GM18519 (cell line): ENCODE data around the gene TBXAS1.
"Not testable (repeated sequence)": the region's sequence is repeated elsewhere in the genome, so short reads cannot be mapped to it uniquely, and the experiment has no call there.

Source experiments
- ATAC-seq: cut with Tn5 transposase; IDR thresholded peaks from one replicate; pipeline ENCODE4 v1.9.1; 2021; ENCODE audit warnings: mild to moderate bottlenecking, moderate library complexity; ENCODE audit not compliant: unreplicated experiment, low FRiP score

Gene TBXAS1

DNA sequence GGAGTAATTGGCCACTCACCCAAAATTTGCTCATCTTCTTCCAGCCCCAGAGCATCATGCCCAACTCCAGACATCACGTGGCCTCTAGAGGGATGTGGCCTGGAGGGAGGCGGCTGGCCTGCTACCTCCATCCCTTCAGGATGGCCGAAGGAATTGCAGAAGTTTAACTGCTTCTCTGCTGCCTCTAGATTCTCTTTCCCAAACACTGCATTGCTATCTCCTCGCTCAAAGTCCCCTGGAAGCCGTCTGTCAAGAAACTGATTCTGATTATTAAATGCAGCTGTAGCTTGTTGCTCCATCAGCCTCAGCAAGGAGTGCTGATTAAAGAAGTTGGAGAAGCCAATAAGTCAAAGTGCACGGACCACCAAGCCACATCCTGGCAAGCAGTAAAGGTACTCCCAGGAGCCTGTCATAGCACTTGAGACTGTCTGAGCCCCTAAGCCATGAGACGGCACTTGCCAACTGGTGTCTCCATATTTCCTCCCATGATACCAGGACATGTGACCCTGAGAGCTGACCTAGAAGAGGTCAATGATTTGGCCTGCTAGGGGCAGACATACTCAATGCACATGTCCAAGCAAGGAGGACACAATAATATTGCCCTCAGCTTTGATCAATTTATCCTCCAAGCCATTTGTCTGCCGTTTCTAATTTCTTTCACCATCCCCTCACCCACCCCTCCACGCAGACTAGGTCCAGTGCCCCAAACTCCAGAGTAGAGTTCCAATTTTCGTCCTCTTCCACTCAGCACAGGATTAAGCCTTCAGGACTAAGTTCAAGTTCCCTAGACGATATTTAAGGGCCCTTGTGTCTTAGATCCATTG, 84.2 kb downstream of the TBXAS1 start:
- ATAC-seq: no peak

DNA sequence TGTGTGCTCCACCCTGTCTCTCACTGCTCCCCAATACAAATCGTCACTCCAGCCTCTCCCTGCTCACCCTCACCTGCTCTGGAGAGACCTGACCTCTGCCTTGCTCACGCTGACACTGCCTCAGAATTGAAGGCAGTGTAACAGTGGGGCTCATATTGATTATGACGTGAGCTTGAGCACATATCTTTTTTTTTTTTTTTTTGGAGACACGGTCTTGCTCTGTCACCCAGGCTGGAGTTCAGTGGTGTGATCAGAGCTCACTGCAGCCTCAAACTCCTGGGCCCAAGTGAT, 84.7 kb downstream of the TBXAS1 start:
- ATAC-seq: no peak

DNA sequence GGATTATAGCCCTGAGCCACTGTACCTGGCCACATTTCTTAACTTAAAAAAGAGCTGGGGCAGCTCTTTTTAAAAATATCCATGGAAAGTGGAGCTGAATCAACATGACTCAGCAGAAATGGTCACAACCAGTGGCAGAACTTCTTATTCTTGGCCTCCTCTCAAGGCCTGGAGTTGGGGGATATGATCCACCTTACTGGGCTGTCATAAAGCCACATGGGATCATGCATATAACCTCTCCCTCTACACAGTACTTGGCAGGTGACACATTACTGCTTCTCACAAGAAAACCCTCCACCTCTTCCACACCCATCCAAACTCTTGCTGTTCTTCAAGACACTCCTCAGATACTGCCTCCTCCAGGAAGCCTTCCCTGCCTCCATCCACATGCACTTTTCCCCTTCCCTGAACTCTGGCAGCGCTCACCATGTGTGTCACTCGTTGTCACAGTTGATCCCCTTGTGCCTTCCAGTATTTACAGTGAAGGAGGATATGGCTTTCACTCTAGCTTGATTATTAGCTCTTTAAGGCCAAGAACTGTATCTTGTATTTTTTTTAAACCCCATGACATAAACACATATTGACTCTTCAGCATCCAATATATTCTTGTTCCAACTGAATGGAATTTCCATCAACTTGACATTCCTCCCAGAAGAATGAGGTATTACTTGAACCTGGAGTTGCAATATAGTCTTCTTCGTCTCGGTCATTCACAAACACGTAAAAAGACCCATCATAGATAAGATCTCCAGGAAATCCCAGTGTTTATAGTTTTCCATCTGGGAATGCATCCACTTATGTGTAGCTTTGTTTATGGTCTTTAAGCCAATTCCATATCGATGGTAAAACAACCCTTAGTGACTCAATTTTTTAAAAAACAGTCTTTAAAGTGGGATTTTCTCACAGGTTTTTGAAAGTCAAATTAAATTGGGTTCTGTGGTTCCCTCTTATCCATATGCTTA, 85.5 kb downstream of the TBXAS1 start:
- ATAC-seq: no peak

DNA sequence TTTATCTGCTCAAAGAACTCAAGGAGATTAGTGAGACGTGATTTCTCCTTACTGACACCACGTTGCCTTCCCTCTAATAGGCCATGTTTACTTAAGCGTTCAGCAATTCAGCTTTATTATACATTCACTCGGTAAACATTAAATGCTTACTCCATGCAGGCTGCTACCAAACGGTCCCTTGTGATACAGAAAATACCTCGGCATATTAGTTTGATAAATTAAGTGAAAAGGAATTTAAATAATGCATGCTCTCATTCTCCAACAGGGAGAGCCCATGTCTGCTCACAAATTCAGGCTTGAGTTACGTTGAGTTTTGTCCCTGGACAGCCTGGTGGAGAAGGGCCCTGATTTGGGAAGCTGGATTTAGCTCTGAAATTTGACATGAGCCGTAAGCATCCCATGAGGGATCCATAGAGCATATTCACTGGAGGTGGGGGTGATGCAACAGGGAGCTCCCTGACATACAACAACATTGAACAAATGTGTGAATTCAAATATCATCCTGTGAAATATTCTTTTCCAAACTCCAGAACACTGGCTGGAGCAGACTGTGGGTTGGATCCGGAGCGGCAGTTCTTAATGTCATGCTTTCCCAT, 86.3 kb downstream of the TBXAS1 start:
- no peak for ATAC-seq

DNA sequence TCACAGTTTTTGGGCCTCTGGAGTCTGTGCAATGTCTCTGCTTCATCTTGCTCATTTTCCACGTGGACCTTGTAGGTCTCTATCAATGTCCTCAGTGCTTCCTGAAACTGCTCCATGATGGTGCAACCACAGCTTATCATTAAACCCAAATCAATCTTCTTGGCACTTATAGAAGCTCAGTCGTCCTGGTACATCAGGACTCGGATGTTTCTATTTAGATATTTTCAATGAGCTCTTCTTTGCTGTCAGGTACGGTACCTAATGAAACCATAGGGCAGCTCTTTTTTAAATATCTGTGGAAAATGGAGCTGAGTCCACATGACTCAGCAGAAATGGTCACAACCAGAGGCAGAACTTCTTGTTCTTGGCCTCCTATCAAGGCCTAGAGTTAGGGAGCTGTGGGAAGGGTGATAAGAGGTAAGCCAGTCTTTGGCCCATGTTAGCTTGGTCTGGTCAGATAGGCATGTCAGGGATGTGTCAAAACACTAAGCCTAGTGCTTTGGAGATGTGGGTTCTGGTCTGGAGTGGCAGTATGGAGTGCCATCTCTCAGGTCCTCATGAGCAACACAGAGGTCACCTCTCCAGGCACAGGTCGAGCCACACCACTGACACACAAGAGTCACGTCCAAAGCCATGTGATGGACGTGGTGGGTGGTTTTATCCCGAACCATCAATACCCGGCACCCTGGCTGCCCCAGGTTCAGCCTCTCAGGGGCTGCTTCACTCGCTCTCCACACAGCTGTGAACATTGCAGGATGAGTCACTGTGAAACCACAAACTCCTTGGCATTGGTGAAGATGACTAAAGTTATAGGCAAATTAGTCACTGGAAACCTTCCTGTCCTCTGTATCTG, 87.0 kb downstream of the TBXAS1 start:
- ATAC-seq: peak; percentile 78

- ATAC-seq: peak; percentile 51
These were observed 87.8 kb downstream of the TBXAS1 start for GRCh38 chr7:139916717-139917395.

DNA sequence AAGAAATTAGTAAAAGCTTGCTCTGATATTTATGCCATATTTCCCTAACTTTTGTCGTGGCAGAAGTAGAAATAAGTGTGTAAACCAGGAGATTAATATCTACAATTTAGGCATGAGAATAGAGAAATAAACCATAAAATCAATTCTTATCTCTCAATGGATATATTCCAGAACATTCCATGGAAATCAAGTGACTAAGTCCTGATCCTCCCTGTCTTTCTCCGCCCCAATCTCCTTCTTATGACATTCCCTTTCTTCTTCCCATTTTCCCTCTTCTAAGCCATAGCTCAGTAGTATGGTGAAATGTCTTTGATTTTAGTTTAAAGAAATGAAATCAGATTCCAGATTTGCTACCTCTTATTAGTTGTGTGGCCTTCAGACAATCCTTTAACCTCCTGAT, 88.8 kb downstream of the TBXAS1 start:
- ATAC-seq: no peak

- ATAC-seq: no peak
These were observed 89.4 kb downstream of the TBXAS1 start for GRCh38 chr7:139918480-139918879.

DNA sequence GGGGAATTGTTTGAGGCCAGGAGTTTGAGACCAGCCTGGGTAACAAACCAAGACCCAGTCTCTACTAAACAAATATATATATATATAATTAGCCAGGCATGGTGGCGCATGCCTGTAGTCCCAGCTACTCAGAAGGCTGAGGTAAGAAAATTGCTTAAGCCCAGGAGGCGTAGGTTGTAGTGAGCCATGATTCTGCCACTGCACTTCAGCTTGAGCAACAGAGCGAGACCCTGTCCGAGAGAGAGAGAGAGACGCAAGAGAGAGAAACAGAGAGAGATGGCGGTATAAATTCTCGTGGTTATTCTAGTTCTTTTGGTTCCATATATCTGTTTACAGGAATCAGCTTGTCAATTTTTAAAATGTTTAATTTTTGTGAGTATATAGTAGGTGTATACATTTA, 94.0 kb downstream of the TBXAS1 start:
- ATAC-seq: no peak

DNA sequence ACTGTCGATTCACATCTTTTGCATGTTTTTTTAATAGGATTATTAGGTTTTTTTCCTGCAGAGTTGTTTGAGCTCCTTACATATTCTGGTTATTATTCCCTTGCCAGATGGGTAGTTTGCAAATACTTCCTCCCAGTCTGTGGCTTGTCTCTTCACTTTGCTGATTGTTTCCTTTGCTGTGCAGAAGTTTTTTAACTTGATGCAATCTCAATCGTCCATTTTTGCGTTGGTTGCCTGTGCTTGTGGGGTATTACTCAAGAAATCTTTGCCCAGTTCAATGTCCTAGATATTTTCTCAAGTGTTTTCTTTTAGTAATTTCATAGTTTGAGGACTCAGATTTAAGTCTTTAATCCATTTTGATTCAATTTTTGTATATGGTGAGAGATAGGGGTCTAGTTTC, 95.4 kb downstream of the TBXAS1 start:
- no peak for ATAC-seq

DNA sequence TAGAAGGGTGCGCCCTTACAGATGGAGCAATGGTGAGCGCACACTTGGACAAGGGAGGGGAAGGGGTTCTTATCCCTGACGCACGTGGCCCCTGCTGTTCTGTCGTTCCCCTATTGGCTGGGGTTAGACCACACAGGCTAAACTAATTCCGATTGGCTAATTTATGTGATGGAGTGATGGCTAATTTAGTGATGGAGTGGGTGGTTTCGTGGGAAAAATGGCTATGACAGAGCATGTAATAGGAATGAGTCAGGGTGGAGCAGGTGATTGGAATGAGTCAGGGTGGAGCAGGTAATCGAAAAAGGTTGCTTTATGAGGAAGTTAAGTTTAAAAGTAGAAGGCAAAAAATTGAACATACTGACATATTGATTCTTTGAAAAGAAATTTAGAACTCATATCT, 100.2 kb downstream of the TBXAS1 start:
- ATAC-seq: not testable (repeated sequence)

DNA sequence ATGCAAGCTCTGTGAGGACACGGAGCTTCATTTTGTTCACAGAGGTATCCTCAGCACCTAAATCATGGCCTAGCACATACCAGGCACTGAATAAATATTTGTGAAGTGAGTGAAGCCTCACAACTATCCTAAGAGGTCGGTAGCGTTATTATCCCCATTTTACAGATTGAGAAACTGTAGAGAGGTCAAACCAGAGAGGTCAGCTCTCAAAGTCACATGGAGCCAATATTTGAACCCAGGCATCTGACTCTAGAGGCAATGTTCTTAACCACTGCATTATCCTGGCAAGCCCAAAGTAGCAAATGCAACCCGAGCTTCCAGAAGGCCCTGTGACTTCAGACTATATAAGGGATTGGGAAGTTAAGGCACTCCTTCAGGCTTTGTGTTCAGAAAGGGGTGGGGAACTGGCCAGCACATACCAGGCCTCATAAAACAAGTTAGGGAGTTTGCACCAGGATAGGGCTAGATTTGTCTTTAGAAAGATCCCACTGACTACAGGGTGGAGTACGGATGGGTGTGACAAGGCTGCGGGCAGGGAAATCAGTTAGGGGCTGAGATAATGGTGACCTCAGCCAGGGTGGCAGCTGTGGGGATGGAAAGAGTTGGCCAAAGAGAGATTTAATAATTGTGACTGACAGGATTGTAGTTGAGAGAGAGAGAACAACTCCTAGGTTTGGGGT, 101.4 kb downstream of the TBXAS1 start:
- ATAC-seq: no peak

GRCh38 chr7:139931190-139931934, 102.3 kb downstream of the TBXAS1 start:
- no peak for ATAC-seq

DNA sequence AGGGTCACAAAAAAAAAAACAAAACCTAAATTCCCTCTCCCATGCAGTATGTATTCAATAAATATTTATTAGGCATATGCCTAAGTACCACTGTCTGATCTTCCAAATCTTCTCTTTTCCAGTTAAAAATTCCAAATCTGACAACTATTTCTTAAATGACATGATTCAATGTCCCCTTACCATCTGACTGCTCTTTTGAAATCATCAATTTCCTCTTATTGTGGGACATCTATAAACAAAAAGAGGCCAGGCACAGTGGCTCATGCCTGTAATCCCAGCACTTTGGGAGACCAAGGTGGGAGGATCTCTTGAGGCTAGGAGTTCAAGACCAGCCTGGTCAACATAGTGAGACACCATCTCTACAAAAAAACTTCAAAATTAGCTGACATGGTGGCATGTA, 103.5 kb downstream of the TBXAS1 start:
- ATAC-seq: no peak

- ATAC-seq: no peak
These were observed 107.8 kb downstream of the TBXAS1 start for GRCh38 chr7:139936760-139937310.

DNA sequence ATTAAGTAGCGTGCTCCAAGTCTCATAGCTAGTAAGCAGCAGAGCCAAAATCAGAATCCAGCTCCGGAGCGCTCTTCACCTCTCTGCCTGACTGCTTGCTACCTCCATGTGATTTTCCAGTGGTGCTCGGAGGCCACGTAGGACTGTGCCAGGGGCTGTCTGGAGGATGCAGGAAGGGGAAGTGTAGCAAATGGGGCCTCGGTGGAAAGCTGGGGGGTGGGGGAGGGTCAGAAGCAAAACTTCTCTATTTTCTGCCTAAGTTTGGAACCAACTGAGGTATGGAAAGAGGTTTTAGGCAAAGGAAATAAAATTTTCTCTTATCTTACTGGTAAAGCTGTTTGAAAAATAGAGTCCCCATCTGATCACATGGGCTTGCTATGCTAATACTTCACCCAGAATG, 108.7 kb downstream of the TBXAS1 start:
- ATAC-seq: no peak

GRCh38 chr7:139940866-139941265, 111.8 kb downstream of the TBXAS1 start:
- ATAC-seq: no peak

DNA sequence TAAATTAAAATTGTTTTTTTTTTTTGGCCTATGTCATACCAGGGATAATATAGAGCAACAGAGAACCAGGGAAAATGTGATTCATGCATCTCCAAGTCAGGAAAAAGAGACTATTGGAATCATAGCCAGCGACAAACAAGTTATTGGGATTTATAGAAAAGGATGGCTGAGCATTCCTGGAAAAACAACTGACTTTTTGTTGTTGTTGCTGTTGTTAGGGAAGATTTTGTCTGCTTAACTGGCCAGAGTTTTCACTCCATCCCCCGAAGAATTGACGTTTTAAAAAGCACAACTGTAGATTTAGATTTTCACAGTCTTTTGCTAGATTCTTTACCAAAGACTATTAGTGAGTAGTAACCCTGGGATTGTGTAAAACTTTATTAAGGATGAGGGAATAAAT, 112.4 kb downstream of the TBXAS1 start:
- ATAC-seq: no peak
